Endothelial cell of hepatic sinusoid (primary cell): ENCODE data around the gene RNF11.
"Not testable (repeated sequence)": the region's sequence is repeated elsewhere in the genome, so short reads cannot be mapped to it uniquely, and the experiment has no call there.

Experiments used
- in situ Hi-C: cut with HindIII; loops from 2 replicates; pipeline ENCODE4 v1.10.0; 2017; ENCODE audit warnings: low sequenced_read_pairs

Gene RNF11, protein sequence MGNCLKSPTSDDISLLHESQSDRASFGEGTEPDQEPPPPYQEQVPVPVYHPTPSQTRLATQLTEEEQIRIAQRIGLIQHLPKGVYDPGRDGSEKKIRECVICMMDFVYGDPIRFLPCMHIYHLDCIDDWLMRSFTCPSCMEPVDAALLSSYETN

GRCh38 chr1:51235673-51236530, at the start of gene RNF11:
Gene RNF11, plus strand, starts transcription at chr1:51236273. Its CDS starts 484 bp downstream, at chr1:51236757.
- in situ Hi-C loops: no loop called here

DNA sequence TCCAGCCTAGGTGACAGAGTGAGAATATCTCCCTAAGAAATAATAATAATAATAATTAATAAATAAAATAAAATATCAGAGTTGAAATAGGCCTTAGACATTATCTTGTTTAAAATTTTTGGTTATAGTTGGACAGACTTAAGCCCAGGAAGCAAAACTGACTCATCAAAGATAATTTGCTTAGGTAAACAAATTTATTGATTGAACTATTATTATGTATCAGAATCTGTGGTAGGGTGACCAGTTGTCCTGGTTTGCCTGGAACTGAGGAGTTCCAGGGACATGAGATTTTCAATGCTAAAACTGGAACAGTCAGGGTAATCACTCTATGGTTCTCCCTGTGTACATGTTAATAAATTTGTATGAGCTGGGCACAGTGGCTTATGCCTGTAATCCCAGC, 47.8 kb upstream of the RNF11 start:
- in situ Hi-C loops: no loop called here

- in situ Hi-C loops: no loop called here
These were observed 46.5 kb upstream of the RNF11 start for GRCh38 chr1:51189421-51190073.

- in situ Hi-C loops: no loop called here
These were observed 45.1 kb upstream of the RNF11 start for GRCh38 chr1:51190961-51191360.

GRCh38 chr1:51192213-51192843, 43.7 kb upstream of the RNF11 start:
- in situ Hi-C loops: no loop called here

GRCh38 chr1:51193564-51193963, 42.5 kb upstream of the RNF11 start:
- in situ Hi-C loops: no loop called here

DNA sequence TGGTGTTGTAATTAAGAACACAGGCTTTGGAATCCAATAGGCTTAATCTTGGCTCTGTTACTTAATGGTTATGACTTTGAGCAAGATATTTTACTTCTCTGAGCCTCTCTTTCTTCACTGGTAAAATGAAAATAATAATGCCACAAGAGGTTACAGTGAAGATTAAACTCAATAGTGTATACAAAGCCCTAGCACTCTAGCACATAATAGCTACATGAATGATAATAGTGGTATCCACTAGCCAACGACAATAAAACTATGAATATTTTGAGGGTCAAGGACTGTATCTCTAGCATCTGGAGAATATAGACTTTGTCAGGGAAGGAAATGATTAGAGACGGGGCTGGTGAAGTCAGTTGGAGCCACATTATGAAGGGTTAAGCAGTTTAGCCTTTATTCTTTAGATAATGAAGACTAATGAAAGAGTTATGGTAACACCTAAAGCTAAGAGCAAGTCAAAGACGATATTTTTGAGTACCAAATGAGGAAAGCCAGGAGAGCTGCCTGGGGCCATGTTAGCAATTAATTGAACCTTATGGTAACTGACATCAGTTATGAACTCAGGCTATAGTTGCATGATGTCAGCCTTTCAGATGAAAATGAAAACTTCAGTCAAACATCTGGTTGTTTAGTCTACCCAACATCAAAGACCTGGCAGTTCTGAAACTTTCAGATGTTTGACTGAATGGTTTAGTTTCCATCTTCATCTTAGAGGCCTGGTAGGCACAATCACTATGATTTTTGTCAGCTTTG, 32.8 kb upstream of the RNF11 start:
- in situ Hi-C loops: no loop called here

- in situ Hi-C loops: no loop called here
These were observed 32.2 kb upstream of the RNF11 start for GRCh38 chr1:51203874-51204245.

DNA sequence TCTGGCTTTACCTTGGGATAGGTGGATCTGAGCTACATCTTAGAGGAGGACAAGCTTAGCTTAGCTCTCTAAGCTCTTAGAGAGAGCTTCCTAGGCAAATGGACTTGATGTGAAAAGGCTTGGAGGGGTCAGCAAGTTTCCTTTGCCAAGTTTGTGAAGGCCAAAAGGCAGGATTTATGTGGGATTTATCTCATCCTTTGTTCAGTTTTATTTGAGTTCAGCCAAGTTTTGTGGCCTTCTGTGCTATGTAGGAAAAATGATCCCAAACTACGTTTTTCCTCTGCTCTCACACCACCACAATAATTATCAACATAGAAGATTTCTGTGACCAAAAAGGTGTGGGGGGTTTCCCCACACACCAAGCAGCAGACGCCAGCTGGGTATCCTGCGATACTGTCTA, 26.0 kb upstream of the RNF11 start:
- in situ Hi-C loops: no loop called here

GRCh38 chr1:51210676-51211075, 25.4 kb upstream of the RNF11 start:
- in situ Hi-C loops: no loop called here

- in situ Hi-C loops: no loop called here
These were observed 21.4 kb upstream of the RNF11 start for GRCh38 chr1:51214615-51215131.

DNA sequence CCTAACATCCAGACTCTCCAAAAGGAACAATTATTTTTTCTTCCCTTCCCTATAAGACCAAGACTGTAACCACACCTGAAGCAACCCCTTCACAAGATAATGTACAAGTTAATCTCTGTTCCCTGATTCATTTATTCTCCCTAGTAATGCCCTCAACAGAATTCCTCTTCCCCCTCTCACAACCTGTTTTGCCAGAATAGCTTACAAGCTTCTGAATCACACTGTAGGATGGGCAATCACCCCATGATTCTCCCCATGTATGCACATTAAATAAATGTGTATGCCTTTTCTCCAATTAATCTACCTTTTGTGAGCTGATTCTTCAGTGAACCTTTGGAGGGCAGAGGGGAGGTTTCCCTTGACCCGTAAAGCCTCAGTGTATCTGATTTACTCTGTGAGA, 20.9 kb upstream of the RNF11 start:
- in situ Hi-C loops: no loop called here

DNA sequence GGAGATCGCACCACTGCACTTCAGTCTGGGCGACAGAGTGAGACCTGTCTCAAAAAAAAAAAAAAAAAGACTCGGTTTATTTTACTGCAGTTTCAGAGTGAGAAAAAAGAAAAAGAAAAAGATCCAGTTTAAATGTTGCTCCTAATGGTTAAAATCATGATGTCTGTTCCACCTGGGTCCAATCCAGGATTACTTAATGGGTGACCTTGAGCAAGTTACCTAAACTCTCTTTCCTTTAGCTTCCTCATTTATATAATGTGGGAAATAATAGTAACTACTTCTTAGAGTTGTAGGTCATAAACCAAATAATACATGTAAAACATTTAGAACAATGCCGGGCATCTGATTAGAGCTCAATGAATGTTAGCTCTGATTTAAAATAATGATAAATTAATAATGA, 19.4 kb upstream of the RNF11 start:
- in situ Hi-C loops: no loop called here

DNA sequence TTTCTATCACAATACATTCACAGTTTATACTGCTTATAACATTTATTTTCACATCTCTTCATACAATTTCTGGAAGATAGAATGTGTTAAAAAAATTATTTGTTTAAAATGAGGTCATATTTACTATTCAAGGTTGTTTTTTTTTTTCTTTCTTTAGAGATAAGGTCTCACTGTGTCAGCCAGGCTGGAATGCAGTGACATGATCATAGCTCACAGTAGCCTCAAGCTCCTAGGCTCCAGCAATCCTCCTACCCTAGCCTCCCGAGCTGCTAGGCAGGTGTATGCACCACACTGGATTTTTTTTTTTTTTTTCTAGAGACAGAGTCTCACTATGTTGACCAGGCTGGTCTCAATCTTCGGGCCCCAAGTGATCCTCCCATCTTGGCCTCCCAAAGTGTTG, 19.0 kb upstream of the RNF11 start:
- in situ Hi-C loops: no loop called here

- in situ Hi-C loops: no loop called here
These were observed 17.5 kb upstream of the RNF11 start for GRCh38 chr1:51218570-51218969.

DNA sequence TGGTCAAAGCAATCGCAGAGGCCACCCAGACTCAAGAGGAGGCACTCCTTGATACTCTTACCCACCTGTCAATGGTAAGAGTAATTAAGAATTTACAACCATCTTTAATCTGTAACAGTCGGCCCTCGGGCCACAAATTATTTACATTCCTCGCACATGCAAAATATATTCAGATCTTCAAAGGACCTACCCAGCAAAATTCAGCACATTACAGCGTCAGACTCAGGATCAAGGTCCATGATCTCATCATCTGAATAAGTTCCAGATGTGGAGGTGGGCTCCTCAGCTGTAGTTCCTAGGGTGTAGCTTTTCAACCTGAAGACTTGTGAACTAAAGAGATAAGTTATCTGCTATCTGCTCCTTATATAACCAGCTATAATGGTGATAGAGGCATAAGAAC, 17.1 kb upstream of the RNF11 start:
- in situ Hi-C loops: no loop called here

- in situ Hi-C loops: not testable (repeated sequence)
These were observed 14.5 kb upstream of the RNF11 start for GRCh38 chr1:51221529-51221928.

- in situ Hi-C loops: no loop called here
These were observed 13.8 kb upstream of the RNF11 start for GRCh38 chr1:51222136-51222787.

DNA sequence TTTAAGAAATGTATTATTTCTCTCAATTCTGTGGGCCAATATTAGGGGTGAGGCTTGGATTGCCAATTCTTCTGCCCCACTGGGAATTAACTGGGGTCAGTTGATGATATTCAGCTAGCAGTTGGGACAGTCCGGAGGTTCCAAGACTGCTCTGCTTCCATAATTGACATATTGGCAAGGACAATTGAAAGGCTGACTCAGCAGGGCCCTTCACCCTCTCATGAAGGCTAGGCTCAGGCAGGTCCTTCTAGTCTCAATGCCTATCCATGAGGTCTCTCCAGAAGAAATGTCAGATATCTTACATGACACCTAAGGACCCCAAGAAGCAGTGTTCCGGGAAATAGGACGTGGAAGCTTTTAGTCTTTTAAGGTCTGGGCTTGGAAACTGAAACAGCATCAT, 13.3 kb upstream of the RNF11 start:
- in situ Hi-C loops: no loop called here

DNA sequence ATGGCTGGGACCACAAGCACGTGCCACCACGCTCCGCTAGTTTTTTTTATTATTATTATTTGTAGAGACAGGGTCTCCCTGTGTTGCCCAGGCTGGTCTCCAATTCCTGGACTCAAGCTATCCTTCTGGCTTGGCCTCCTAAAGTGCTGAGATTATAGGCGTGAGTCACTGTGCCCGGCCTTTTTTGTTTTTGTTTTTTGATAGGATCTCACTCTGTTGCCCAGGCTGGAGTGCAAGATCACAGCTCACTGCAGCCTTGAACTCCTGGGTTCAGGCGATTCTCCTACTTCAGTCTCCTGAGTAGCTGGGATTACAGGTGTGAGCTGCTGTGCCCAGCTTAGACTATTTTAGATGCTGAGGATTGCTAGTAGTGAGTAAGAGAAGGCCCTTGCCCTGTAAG, 11.8 kb upstream of the RNF11 start:
- in situ Hi-C loops: no loop called here
